Measurements from ENCODE around the gene PPP1R9A.

Gene PPP1R9A

GRCh38 chr7:95209276-95209675 lies 301.9 kb downstream of the PPP1R9A start:
- no peak for DNase-seq

- no peak for DNase-seq
Measured at GRCh38 chr7:95209788-95210187, 302.4 kb downstream of the PPP1R9A start.

- no peak for DNase-seq
Measured at GRCh38 chr7:95213148-95213547, 305.8 kb downstream of the PPP1R9A start.

DNA sequence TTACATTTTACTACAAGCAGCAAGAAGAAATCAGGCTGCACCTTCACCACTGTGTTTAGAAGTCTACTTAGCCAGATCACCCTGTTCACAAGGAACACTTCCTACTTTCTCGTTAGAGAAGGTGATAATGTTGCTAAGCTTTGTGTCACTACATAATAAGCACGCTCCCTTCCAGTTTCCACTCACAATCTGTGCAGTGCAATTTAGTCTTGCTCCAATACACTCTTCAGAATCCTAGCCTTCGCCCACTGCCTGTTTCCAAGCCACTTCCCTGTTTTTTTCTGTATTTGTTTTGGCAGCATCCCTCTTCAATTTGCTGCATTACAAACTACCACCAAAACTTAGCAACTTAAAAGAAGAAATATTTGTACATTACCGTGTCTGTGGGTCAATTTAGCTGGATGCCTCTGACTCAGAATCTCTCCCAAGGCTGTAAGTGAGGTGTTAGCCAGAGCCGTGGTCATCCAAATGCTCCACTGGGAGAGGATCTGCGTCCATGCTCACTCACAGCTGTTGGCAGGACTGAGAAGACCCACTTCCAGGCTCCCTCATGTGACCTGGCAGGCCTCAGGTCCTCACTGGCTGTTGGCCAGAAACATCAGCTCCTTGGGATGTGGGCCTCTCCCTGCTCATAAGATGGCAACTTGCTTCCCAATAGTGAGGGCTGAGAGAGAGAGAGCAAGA lies 306.6 kb downstream of the PPP1R9A start:
- no peak for DNase-seq

GRCh38 chr7:95219721-95220120 lies 312.3 kb downstream of the PPP1R9A start:
- no peak for DNase-seq

DNA sequence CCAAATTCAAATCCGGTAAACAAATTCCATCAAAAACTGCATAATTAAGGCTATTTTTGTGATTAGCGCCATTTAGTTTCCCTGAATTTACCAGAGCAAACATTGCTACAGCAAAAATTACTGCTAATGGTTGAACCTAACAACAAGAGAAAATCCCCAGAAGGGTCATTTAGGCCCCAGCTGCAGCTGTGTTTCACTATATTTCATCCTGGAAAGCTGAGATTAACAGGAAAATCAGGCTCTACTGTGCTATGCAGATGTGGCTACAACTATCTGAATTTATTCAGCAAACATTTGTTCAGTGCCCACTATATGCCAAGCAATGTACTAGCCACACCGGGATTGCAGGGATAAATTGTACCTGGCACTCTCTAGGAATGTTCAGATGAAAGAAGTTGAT lies 312.9 kb downstream of the PPP1R9A start:
- DNase-seq = no peak

DNA sequence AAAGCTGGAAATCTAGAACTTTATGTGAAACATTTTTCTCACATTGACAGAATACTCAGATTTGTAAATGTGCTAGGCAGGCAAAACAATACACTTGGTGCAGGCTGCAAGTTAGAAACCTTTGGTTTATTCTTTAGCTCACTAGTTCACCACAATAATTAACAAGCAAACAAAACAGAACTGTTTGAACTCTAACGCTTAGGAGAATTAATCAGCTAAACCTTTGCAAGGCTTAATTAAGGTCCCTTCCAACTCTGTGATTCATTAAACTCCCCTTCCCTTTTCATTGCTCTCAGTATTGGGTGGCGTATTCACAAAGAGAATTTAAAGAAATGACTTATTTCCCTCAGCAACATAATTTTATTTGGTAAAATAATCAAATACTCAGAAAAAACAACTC lies 317.9 kb downstream of the PPP1R9A start:
- DNase-seq = no peak

- DNase-seq = no peak
Measured at GRCh38 chr7:95229301-95229700, 321.9 kb downstream of the PPP1R9A start.

DNA sequence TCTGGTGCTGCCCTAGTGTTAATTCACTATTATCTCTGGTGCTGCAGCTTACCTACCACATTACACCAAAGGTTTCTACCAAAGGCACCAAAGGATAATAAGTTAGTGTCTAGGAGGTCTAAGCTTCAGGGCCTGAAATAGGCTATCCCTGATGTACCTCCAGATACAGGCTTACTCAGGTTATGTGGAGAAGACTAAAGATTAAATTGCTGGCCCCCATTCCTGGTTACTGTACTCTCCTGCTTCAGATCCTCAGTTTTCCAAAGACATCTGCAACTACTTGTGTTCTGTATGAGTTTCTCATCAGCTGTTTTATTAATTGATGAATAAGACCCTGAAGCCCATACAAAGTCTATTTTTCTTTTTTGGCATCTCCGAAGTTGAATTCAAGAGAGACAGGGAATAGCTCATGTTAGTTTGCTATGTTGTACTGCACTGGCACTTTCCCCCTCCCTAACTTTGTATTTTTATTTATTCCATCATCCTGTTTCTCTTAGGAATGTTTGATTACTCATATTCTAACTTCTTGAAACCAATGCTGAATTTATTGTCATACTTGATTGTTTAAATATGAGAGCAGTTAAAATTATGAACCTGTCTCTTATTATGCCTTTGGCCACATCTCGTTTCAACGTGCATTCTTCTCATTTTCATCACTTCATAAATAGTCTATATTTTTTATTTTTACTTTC lies 331.0 kb downstream of the PPP1R9A start:
- DNase-seq = no peak

DNA sequence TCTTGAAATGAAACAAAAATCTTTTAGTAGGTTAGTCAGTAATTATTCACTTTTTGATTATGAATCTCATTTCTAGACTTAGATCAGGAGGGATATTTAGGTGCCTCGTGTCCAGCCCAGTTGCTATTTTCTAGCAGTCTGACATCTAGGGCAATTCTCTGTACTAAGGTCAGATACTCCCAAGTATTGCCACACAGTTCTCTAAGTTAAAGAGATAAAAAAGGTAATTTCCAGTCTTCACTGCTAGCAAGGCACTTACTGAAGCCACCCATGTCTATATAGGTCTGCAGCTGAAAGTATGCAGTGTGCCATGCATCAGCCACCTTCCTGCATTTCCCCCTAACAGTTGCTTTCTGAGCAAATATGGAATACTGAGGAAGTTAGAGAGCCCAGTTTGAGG lies 333.5 kb downstream of the PPP1R9A start:
- no peak for DNase-seq

GRCh38 chr7:95242266-95242665 lies 334.9 kb downstream of the PPP1R9A start:
- DNase-seq = no peak

DNA sequence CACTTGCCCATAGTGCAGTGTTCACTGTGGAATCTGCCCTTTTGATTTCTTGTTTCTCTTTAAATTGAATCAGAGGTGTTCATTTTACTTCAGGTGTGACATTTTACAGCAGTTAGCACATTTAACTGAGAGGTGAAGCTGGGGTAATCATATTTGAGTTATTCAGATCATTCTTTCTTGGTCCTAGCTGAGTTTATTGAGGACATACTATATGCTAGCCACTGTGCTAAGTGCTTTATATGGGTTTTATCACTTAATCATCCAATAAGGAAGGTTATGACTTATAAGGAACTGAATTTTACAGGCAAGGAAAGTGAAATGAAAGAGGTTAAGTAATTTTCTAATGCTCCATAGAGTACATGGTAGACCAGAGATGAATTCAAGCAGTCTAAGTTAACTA lies 337.2 kb downstream of the PPP1R9A start:
- no peak for DNase-seq

DNA sequence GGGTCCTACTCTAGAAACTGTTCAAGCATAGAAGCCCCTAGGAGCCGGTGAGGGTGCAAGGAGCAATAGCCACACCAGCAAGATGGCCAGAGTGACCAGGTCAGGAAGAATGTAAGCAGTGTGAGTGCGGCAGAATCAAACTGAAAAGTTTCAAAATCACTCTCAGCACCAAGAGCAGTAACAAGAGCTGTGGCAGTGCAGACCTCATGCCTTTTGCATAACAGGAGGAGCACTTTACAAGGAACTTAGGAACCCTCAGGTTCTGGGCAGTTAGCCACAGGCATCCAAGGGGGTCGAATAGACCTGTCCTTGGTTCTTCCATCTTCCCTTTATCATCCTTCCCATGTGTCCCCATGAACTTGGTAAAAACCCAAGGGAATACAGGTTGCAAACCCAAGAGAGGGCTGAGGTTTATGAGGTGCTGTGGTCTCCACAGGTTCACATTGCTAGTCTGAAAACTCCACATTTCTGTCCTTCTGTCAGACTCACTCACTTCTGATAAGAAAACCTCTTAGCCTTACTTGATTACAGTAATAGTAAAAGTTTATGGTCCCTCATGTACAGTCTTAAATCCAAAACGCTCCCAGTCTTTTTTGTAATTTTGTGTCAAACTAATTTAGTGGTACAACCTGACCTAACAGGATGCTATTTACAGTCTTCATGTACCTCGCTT lies 338.6 kb downstream of the PPP1R9A start:
- DNase-seq = no peak

- DNase-seq = no peak
Measured at GRCh38 chr7:95246831-95247370, 339.5 kb downstream of the PPP1R9A start.

GRCh38 chr7:95250571-95250970 lies 343.2 kb downstream of the PPP1R9A start:
- DNase-seq = no peak

GRCh38 chr7:95251966-95252365 lies 344.6 kb downstream of the PPP1R9A start:
- DNase-seq = no peak

GRCh38 chr7:95253986-95254385 lies 346.6 kb downstream of the PPP1R9A start:
- DNase-seq = no peak

GRCh38 chr7:95255691-95256090 lies 348.3 kb downstream of the PPP1R9A start:
- no peak for DNase-seq

GRCh38 chr7:95261895-95262415 lies 354.6 kb downstream of the PPP1R9A start:
- no peak for DNase-seq

DNA sequence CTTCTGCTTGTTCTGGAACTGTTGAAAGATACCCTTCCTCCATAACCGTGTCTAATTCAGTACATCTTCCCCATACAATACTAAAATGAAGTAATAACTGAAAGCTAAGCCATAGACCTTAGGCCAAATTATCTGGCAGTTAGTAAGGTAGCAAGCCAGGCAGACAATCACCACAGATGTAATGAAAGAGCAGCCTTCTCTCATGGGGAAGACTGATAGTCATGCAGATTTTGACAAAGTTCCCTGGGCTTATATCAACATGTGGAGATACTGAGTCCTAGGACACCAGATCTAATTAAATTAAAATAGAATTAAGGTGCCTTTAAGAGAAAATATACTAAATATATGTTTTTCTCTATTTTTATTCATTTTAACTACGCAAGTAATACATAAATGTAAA lies 355.5 kb downstream of the PPP1R9A start:
- no peak for DNase-seq

DNA sequence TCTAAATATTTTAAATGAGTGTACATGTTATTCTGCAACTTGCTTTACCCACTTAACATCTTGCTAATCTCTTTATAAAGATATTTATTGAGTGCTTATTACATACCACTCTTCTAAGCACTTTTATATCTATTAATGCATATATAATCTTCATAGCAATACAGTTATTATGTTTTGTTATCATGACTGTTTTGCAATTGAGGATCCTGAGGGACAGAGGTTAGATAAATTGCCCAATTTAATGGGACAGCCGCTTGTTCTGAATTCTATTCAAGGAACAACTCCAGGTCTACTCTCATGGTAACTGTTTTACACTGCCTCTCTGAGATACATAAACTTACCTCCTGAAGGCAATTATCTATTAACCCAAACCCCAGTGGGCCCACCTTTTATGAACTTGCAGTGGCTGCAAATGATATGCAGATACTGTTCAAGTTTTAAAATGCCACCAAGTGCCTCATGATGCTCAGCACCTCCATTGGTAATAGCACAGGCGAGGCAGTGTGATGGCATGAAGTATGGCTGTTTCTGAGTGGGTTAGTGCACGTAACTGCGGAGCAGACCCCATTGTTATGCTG lies 356.5 kb downstream of the PPP1R9A start:
- DNase-seq = no peak

GRCh38 chr7:95264363-95264891 lies 357.0 kb downstream of the PPP1R9A start:
- DNase-seq = no peak

- DNase-seq = no peak
Measured at GRCh38 chr7:95265634-95266033, 358.2 kb downstream of the PPP1R9A start.
